C4-2B (cell line): Measurements from ENCODE around the gene NRAP.

Source experiments
- CTCF ChIP-seq: fragments of 450-650 bp; conservative IDR thresholded peaks from 2 replicates; pipeline ENCODE4 v1.5.1; 2017; ENCODE audit warnings: mild to moderate bottlenecking
- ZFX ChIP-seq: fragments of 450-650 bp; IDR thresholded peaks from 2 replicates; pipeline ENCODE4 v1.6.1; 2017

GRCh38 chr10:113679463-113680189 is 15.8 kb upstream of the NRAP start, which contains the start of gene CASP7:
- TF ChIP-seq CTCF: peak; percentile 54
- no peak for TF ChIP-seq ZFX
